Tibial artery (tissue), 4 donors: ENCODE data around the gene TASP1.

ENCODE experiments used
- DNase-seq, 2 donors: peaks; one replicate each; pipeline ENCODE4 v3.0.0-alpha.2; 2019
- H3K27ac ChIP-seq, 2 donors: fragments of 200-600 bp; sonication (generic) in 1 of 2; 1 replicate in 1 of 2; 2 replicates in 1 of 2; pipeline ENCODE4 v1.5.1; 2018 to 2019; ENCODE audit warnings: mild to moderate bottlenecking in 1 of 2
- H3K27me3 ChIP-seq, 2 donors: fragments of 200-600 bp; sonication (generic) in 1 of 2; one replicate each; pipeline versions ENCODE4 v1.5.1 to v1.6.0; 2016 to 2019
- H3K36me3 ChIP-seq, 3 donors: fragments of 200-600 bp; sonication (generic) in 2 of 3; one replicate each; pipeline ENCODE4 v1.5.1; 2016 to 2019; ENCODE audit warnings: mild to moderate bottlenecking in 2 of 3
- H3K4me1 ChIP-seq, 4 donors: fragments of 200-600 bp; sonication (generic) in 2 of 4; 1 replicate in 3 of 4; 2 replicates in 1 of 4; pipeline ENCODE4 v1.5.1; 2016 to 2019
- H3K4me3 ChIP-seq, 2 donors: fragments of 200-600 bp; sonication (generic) in 1 of 2; 1 replicate in 1 of 2; 2 replicates in 1 of 2; pipeline ENCODE4 v1.5.1; 2018 to 2019; ENCODE audit warnings: mild to moderate bottlenecking in 2 of 2
- H3K9me3 ChIP-seq, 3 donors: fragments of 200-600 bp; sonication (generic) in 1 of 3; one replicate each; pipeline ENCODE4 v1.5.1; 2016 to 2019
- intact Hi-C: fragments of 100-400 bp; cut with DNase I; formaldehyde crosslinking; loops from one replicate; pipeline ENCODE4 v1.15.0; 2023; ENCODE audit warnings: low total_unique reads
- TF ChIP-seq, protein P1 (sequence below), 2 experiments: fragments of 200-600 bp in 1 of 2; fragments of 450-650 bp in 1 of 2; IDR thresholded peaks; one replicate each; pipeline ENCODE4 v1.5.1; 2017 to 2019; ENCODE audit warnings: antibody characterized with exemption in 2 of 2, mild to moderate bottlenecking in 1 of 2, moderate library complexity in 1 of 2

Gene TASP1

DNA sequence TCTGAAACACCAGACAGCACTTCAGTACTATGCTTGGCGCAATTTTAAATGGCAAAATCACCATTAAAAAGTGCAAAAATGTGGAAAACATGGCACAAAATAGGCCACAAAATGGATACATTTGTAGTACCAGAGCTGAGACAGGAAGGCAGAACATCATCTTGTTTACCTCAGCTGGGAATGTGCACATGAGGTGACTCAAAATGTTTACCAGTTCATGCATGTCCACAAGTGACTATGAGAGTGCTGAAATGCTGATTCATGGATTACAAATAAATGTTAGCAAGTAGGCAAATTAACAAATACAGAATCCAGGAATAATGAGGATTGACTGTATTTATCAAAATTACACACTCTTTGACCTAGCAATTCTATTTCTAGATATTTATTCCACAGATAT lies 216.1 kb downstream of the TASP1 start:
- TF ChIP-seq, protein P1, sequence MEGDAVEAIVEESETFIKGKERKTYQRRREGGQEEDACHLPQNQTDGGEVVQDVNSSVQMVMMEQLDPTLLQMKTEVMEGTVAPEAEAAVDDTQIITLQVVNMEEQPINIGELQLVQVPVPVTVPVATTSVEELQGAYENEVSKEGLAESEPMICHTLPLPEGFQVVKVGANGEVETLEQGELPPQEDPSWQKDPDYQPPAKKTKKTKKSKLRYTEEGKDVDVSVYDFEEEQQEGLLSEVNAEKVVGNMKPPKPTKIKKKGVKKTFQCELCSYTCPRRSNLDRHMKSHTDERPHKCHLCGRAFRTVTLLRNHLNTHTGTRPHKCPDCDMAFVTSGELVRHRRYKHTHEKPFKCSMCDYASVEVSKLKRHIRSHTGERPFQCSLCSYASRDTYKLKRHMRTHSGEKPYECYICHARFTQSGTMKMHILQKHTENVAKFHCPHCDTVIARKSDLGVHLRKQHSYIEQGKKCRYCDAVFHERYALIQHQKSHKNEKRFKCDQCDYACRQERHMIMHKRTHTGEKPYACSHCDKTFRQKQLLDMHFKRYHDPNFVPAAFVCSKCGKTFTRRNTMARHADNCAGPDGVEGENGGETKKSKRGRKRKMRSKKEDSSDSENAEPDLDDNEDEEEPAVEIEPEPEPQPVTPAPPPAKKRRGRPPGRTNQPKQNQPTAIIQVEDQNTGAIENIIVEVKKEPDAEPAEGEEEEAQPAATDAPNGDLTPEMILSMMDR (IDR thresholded peaks at IDR 0.05): no peak
- intact Hi-C loops: no loop called here
- H3K36me3 ChIP-seq: no peaks in the 10 kb centered on the region

DNA sequence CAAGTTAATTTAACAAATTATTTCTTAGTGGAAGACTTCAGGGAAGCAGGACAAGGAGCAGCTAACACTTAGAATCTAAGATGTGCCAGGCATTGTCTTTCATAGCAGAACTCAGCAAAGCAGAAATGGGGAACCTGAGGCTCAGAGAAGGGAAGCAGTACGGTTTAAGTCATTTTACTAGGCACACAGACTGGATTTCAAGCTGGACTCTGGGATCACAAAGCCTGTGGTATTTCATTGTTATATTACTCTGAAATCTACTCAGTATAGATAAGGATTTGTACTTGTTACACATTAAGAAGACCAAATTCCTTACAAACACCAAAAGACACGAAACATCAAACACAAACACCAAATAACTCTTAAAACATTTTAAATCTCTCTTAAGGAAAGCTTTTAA lies 218.1 kb downstream of the TASP1 start:
- TF ChIP-seq, protein P1 (IDR thresholded peaks at IDR 0.05): no peak

More for the DNA sequence above, 216.1 kb downstream of the TASP1 start:
- no peaks in the 10 kb centered on the region for H3K9me3 ChIP-seq
- H3K27ac ChIP-seq: no peak overlapping the region
- DNase-seq: no peak
- H3K4me1 ChIP-seq: peaks cover 0 to 43% (median 0%) of the 10 kb centered on the region in 4 donors
- no peaks in the 10 kb centered on the region for H3K27me3 ChIP-seq
- no peak overlapping the region for H3K4me3 ChIP-seq

DNA sequence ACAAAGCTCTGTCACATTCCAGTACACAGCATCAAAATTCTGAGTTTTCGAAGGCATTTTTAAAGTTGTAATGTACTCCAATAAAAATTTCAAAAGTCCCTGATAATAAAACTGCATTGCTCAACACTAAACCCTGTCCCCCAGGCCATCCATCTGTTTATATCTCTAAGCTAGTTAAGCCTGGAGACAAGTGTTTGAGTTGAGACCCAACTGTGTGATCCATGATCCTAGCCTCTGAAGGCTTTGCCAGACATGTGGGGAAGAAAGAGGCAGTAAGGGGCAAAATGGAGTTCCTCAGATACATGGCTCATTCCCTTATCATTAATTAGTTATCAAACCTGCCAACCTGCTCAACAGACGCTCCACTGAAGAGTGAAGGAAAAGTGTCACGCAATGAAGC lies 219.3 kb downstream of the TASP1 start:
- Histone ChIP-seq H3K4me1 (peaks cover 0 to 30% (median 3%) of the 10 kb centered on the region in 4 donors), H3K27ac (no peak overlapping the region), H3K4me3 (no peak overlapping the region), H3K9me3 (no peaks in the 10 kb centered on the region), H3K36me3 (peaks cover 0 to 12% (median 5%) of the 10 kb centered on the region in 3 donors), H3K27me3 (no peaks in the 10 kb centered on the region)
- TF ChIP-seq, protein P1 (IDR thresholded peaks at IDR 0.05): no peak
- intact Hi-C loops: no loop called here
- DNase-seq: no peak

More for the DNA sequence above, 218.1 kb downstream of the TASP1 start:
- Histone ChIP-seq H3K27ac (no peak overlapping the region), H3K4me1 (peaks cover 0 to 42% (median 3%) of the 10 kb centered on the region in 4 donors), H3K9me3 (no peaks in the 10 kb centered on the region), H3K4me3 (no peak overlapping the region), H3K36me3 (peaks cover 0 to 12% (median 0%) of the 10 kb centered on the region in 3 donors), H3K27me3 (no peaks in the 10 kb centered on the region)
- intact Hi-C loops: no loop called here
- DNase-seq: no peak

DNA sequence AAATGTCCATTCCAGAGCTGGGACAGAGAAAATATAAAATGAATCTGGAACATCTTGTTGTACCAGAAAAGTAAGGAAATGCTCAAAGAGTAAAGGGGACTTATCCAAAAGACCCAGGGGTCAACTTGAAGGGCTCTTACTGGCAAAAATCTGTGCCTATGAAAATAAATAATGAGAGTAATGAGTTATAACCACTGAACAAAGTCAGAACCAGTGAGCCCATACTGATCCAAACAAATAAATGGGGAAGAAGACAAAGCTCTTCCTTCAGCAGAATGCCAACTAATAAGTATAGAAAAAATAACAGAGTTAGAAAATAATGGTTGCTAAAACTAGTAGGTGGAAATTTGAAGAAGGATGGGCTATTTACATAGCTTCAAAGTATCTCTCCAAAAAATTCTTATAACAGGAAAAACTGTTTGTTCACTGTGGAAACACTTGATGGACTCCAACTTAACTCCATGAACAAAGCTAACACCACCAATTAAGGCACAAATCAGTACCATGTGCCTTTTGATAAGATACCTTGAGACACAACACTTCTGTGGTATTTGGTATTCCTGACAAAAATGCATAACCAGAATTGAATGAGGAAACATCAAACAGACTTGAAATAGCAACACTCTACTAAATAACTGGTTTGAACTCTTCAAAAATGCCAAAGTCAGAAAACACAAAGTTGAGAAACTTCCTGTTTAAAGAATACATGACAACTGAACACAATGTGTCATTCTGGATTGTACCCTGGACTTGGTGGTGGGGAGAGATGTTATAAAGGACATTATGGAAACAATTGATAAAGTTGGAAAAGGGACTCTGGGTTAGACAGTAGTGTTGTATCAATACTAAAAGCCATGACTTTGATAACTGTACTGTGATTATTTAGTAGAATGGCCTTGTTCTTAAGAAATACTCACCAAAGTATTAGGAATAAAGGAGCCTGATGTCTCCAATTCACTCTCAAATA lies 220.2 kb downstream of the TASP1 start:
- Histone ChIP-seq H3K9me3 (no peaks in the 10 kb centered on the region), H3K27me3 (no peaks in the 10 kb centered on the region), H3K4me3 (no peak overlapping the region), H3K36me3 (peaks cover 0 to 12% (median 5%) of the 10 kb centered on the region in 3 donors), H3K4me1 (peaks cover 0 to 30% (median 3%) of the 10 kb centered on the region in 4 donors), H3K27ac (no peak overlapping the region)
- DNase-seq: no peak
- intact Hi-C loops: no loop called here
- TF ChIP-seq, protein P1 (IDR thresholded peaks at IDR 0.05): no peak

DNA sequence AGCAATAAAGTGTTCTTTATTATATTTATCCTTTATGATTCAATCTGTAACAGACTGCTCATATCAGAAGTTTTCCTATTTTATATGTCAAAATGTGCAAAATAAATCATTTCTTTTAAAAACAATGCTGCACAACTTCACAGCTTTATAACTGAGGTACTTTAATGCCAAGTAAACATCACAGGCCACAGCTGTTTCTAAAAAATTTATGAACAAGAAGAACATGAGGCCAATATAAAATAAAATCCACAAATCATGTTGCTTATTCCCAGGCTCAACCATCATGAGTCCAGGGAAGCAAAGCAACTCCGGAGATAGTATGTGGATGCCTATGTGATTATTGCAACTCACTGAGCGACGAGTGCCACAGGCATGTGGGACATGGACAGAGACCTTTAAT lies 222.2 kb downstream of the TASP1 start:
- Histone ChIP-seq H3K9me3 (no peaks in the 10 kb centered on the region), H3K36me3 (peaks cover 0 to 12% (median 5%) of the 10 kb centered on the region in 3 donors), H3K4me1 (peaks cover 0 to 50% (median 16%) of the 10 kb centered on the region in 4 donors), H3K27me3 (no peaks in the 10 kb centered on the region), H3K27ac (no peak overlapping the region), H3K4me3 (no peak overlapping the region)
- intact Hi-C loops: no loop called here
- no peak for DNase-seq
- TF ChIP-seq, protein P1 (IDR thresholded peaks at IDR 0.05): no peak
